ENCODE results near the gene USP17L27.
"Not testable (repeated sequence)": the region's sequence is repeated elsewhere in the genome, so short reads cannot be mapped to it uniquely, and the experiment has no call there.

DNA sequence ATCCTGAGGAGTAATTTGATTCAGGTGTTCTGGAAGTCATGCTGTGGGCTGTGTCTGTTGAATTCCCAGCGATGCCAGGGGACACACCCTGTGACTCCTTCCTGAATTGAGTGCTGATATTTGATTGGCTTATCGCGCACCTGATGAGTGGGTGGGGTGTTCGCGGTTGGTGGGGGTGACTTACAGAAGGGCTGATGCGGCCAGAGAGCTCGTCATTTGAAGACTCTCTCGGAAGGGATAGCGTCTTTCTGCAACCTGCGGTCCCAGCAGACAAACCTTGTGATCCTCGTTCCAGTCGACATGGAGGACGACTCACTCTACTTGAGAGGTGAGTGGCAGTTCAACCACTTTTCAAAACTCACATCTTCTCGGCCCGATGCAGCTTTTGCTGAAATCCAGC is 4.8 kb upstream of the USP17L27 start, which contains the start of gene USP17L5:
- TF ChIP-seq, protein P1, sequence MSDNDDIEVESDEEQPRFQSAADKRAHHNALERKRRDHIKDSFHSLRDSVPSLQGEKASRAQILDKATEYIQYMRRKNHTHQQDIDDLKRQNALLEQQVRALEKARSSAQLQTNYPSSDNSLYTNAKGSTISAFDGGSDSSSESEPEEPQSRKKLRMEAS (IDR thresholded peaks at IDR 0.05), result not testable (repeated sequence)
- not testable (repeated sequence) for TF ChIP-seq TAF1 (IDR thresholded peaks at IDR 0.05; ENCODE audit: low read depth); FOXM1 (IDR thresholded peaks at IDR 0.05; ENCODE audit: borderline replicate concordance, low read depth); RAD21 (IDR thresholded peaks at IDR 0.05; ENCODE audit: low read depth); TCF12 (IDR thresholded peaks at IDR 0.05; ENCODE audit: low read depth); EP300 (IDR thresholded peaks at IDR 0.05; ENCODE audit: borderline replicate concordance); YY1 (IDR thresholded peaks at IDR 0.05; ENCODE audit: low read depth); NFIC (IDR thresholded peaks at IDR 0.05); ZBTB7A (IDR thresholded peaks at IDR 0.05; ENCODE audit: low read depth); TEAD4 (IDR thresholded peaks at IDR 0.05); CREB1 (IDR thresholded peaks at IDR 0.05; ENCODE audit: low read depth); CEBPB (IDR thresholded peaks at IDR 0.05)
- TF ChIP-seq, protein P2, sequence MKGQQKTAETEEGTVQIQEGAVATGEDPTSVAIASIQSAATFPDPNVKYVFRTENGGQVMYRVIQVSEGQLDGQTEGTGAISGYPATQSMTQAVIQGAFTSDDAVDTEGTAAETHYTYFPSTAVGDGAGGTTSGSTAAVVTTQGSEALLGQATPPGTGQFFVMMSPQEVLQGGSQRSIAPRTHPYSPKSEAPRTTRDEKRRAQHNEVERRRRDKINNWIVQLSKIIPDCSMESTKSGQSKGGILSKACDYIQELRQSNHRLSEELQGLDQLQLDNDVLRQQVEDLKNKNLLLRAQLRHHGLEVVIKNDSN (IDR thresholded peaks at IDR 0.05), result not testable (repeated sequence)
- TF ChIP-seq, protein P3, sequence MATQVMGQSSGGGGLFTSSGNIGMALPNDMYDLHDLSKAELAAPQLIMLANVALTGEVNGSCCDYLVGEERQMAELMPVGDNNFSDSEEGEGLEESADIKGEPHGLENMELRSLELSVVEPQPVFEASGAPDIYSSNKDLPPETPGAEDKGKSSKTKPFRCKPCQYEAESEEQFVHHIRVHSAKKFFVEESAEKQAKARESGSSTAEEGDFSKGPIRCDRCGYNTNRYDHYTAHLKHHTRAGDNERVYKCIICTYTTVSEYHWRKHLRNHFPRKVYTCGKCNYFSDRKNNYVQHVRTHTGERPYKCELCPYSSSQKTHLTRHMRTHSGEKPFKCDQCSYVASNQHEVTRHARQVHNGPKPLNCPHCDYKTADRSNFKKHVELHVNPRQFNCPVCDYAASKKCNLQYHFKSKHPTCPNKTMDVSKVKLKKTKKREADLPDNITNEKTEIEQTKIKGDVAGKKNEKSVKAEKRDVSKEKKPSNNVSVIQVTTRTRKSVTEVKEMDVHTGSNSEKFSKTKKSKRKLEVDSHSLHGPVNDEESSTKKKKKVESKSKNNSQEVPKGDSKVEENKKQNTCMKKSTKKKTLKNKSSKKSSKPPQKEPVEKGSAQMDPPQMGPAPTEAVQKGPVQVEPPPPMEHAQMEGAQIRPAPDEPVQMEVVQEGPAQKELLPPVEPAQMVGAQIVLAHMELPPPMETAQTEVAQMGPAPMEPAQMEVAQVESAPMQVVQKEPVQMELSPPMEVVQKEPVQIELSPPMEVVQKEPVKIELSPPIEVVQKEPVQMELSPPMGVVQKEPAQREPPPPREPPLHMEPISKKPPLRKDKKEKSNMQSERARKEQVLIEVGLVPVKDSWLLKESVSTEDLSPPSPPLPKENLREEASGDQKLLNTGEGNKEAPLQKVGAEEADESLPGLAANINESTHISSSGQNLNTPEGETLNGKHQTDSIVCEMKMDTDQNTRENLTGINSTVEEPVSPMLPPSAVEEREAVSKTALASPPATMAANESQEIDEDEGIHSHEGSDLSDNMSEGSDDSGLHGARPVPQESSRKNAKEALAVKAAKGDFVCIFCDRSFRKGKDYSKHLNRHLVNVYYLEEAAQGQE (IDR thresholded peaks at IDR 0.05; ENCODE audit: low read depth), result not testable (repeated sequence)

Measured in Ishikawa (cell line).